Measurements from ENCODE around the gene SDHA.
"Not testable (repeated sequence)": the region's sequence is repeated elsewhere in the genome, so short reads cannot be mapped to it uniquely, and the experiment has no call there.

DNA sequence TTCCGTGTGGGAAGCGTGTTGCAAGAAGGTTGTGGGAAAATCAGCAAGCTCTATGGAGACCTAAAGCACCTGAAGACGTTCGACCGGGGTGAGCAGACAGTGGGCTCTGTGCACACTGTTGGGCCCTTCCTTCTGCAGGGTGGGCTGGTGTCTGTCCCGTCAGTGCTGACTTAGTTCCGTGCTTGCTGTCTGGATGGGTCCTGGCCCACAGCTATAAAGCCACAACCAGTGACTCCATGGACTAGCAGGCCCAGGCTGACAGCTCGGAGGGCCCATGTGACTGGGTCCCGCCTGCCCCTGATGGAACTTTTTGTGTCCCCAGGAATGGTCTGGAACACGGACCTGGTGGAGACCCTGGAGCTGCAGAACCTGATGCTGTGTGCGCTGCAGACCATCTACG, 32.9 kb downstream of the SDHA start:
- TF ChIP-seq, protein P1, sequence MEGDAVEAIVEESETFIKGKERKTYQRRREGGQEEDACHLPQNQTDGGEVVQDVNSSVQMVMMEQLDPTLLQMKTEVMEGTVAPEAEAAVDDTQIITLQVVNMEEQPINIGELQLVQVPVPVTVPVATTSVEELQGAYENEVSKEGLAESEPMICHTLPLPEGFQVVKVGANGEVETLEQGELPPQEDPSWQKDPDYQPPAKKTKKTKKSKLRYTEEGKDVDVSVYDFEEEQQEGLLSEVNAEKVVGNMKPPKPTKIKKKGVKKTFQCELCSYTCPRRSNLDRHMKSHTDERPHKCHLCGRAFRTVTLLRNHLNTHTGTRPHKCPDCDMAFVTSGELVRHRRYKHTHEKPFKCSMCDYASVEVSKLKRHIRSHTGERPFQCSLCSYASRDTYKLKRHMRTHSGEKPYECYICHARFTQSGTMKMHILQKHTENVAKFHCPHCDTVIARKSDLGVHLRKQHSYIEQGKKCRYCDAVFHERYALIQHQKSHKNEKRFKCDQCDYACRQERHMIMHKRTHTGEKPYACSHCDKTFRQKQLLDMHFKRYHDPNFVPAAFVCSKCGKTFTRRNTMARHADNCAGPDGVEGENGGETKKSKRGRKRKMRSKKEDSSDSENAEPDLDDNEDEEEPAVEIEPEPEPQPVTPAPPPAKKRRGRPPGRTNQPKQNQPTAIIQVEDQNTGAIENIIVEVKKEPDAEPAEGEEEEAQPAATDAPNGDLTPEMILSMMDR (IDR thresholded peaks at IDR 0.05; ENCODE audit: poor library complexity, severe bottlenecking): not testable (repeated sequence)
- not testable (repeated sequence) for TF ChIP-seq POLR2AphosphoS5 (IDR thresholded peaks at IDR 0.05); EP300 (conservative IDR thresholded peaks at IDR 0.05; ENCODE audit: poor library complexity, severe bottlenecking); RAD21 (conservative IDR thresholded peaks at IDR 0.05); EZH2 (IDR thresholded peaks at IDR 0.05; ENCODE audit: borderline replicate concordance, insufficient read depth, low read length, poor library complexity, severe bottlenecking); SMC3 (conservative IDR thresholded peaks at IDR 0.05; ENCODE audit: poor library complexity); TAF1 (IDR thresholded peaks at IDR 0.05; ENCODE audit: low read depth); MXI1 (conservative IDR thresholded peaks at IDR 0.05; ENCODE audit: poor library complexity, severe bottlenecking)
- TF ChIP-seq, protein P2, sequence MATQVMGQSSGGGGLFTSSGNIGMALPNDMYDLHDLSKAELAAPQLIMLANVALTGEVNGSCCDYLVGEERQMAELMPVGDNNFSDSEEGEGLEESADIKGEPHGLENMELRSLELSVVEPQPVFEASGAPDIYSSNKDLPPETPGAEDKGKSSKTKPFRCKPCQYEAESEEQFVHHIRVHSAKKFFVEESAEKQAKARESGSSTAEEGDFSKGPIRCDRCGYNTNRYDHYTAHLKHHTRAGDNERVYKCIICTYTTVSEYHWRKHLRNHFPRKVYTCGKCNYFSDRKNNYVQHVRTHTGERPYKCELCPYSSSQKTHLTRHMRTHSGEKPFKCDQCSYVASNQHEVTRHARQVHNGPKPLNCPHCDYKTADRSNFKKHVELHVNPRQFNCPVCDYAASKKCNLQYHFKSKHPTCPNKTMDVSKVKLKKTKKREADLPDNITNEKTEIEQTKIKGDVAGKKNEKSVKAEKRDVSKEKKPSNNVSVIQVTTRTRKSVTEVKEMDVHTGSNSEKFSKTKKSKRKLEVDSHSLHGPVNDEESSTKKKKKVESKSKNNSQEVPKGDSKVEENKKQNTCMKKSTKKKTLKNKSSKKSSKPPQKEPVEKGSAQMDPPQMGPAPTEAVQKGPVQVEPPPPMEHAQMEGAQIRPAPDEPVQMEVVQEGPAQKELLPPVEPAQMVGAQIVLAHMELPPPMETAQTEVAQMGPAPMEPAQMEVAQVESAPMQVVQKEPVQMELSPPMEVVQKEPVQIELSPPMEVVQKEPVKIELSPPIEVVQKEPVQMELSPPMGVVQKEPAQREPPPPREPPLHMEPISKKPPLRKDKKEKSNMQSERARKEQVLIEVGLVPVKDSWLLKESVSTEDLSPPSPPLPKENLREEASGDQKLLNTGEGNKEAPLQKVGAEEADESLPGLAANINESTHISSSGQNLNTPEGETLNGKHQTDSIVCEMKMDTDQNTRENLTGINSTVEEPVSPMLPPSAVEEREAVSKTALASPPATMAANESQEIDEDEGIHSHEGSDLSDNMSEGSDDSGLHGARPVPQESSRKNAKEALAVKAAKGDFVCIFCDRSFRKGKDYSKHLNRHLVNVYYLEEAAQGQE (IDR thresholded peaks at IDR 0.05; ENCODE audit: borderline replicate concordance): not testable (repeated sequence)

Data from neural cell (in vitro differentiated cells).